Esophagus mucosa (tissue), 1 donor: ENCODE results near the gene MFF. TPM values are rescaled to one million over a fixed set of nuclear protein-coding genes. Genes with fewer than 3 reads are reported as not detected.

Source experiments
- total RNA-seq: library from RNA; stranded (reverse); gene quantifications from one replicate; pipeline ENCODE4 v1.2.4, GENCODE V29; 2023
- donor health status: DM: yes; HTN: yes; CAD: no.

Gene MFF
- total RNA-seq, 1 donor from 2014 or later, result 45.7 TPM

Other genes with a start within 250 kb of the MFF start
- gene COL4A4, start 161.0 kb upstream of the MFF start, total RNA-seq, result 0.24 TPM
- 0.76 TPM for gene COL4A3, start 160.6 kb upstream of the MFF start, total RNA-seq
- not detected for gene TM4SF20, start 54.1 kb downstream of the MFF start, total RNA-seq
- not detected for gene SCYGR1, start 62.7 kb downstream of the MFF start, total RNA-seq
- gene AGFG1, start 146.9 kb downstream of the MFF start, total RNA-seq, result 62.4 TPM